Panc1 (cell line): ENCODE results near the gene SHB.

Source experiments
- CTCF ChIP-seq: fragments of 450-650 bp; IDR thresholded peaks from 2 replicates; pipeline ENCODE4 v1.5.1; 2017; ENCODE audit warnings: mild to moderate bottlenecking
- POLR2AphosphoS5 ChIP-seq: IDR thresholded peaks from 2 replicates; pipeline ENCODE4 v1.6.1; 2012; ENCODE audit warnings: mild to moderate bottlenecking, low read depth, low read length, moderate library complexity
- REST ChIP-seq, 2 experiments: IDR thresholded peaks; 2 replicates each; pipeline ENCODE4 v1.6.1; 2011 to 2012; ENCODE audit warnings: low read depth in 2 of 2, control low read depth in 1 of 2, low read length in 1 of 2, mild to moderate bottlenecking in 1 of 2, moderate library complexity in 1 of 2; ENCODE audit not compliant: insufficient read depth in 1 of 2
- SIN3A ChIP-seq: IDR thresholded peaks from 2 replicates; pipeline ENCODE4 v1.6.1; 2012; ENCODE audit warnings: low read depth, mild to moderate bottlenecking, low read length, moderate library complexity, borderline replicate concordance; ENCODE audit not compliant: insufficient read depth

- TF ChIP-seq CTCF, result no peak
- TF ChIP-seq POLR2AphosphoS5, result no peak
- no peak for TF ChIP-seq SIN3A
- no peak for TF ChIP-seq REST (IDR thresholded peaks at IDR 0.05; ENCODE audit: insufficient read depth in 1 of 2, low read depth in 2 of 2, low read length in 1 of 2)
Observed at GRCh38 chr9:38091310-38092199, 22.5 kb upstream of the SHB start.
